Brain microvascular endothelial cell (primary cell): ENCODE data around the gene SRPRB.

Experiments used
- DNase-seq: peaks from one replicate; pipeline ENCODE4 v3.0.0-alpha.2; 2020
- H3K27ac ChIP-seq: fragments of 250-450 bp; sonication (Bioruptor Pico); 2 replicates; pipeline ENCODE4 v1.5.1; 2020; ENCODE audit warnings: mild to moderate bottlenecking, moderate library complexity
- H3K27me3 ChIP-seq: fragments of 250-450 bp; sonication (Bioruptor Pico); replicated peaks from 2 replicates; pipeline ENCODE4 v1.5.1; 2020; ENCODE audit warnings: mild to moderate bottlenecking
- H3K36me3 ChIP-seq: fragments of 250-450 bp; sonication (Bioruptor Pico); replicated peaks from 2 replicates; pipeline ENCODE4 v1.5.1; 2020; ENCODE audit warnings: mild to moderate bottlenecking
- H3K4me3 ChIP-seq: 2 replicates; pipeline ENCODE4 v1.5.1; 2011; ENCODE audit warnings: low read depth, mild to moderate bottlenecking, control low read depth, low read length, moderate library complexity
- in situ Hi-C: cut with HindIII; loops from 2 replicates; pipeline ENCODE4 v1.10.0; 2017; ENCODE audit warnings: low sequenced_read_pairs, low pct_ligation_motif_present
- TF ChIP-seq, protein P1 (sequence below): IDR thresholded peaks from 2 replicates; pipeline ENCODE4 v1.5.1; 2011; ENCODE audit warnings: low read depth, mild to moderate bottlenecking, moderate library complexity, low read length, control low read depth, inconsistent platforms; ENCODE audit errors: missing control alignments

Gene SRPRB

DNA sequence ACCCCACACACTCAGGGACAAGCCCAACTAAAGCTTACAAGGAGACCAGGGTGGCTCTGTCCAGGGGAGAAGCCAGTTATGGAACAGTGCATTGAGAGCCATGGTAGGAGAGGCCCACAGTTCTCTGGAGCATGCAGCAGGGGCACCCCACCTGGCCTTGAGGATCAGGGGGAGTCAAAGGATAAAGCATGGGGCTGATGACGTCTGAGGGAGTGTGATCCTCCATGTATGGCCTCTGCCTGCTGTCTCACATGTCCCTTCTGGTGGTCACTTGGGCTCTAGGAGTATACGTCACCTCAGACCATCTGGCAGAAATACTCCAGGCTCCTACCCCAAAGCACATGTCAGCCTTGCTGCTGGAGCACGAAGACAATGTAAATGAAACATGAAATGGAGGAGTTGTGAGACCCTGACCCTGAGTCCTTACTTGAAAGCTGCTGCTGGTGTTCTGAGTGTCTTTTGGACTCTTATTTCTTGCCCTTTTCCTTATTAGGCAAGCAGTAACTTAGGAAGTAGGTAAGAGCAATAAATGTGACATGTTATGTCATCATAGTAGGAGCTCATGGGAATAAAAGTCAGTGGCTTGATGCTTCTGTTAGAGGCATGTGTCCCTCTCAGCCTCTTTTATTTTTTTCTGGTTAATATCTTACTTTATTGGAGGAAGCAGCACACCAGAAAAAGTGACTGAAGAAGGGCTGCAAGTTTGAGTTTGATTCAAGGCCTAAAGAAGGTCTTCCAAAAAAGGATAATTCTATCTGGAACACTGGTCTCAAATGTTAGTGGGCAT lies 15.5 kb downstream of the SRPRB start:
- H3K27me3 ChIP-seq: no peaks in the 10 kb centered on the region
- no peak overlapping the region for H3K4me3 ChIP-seq
- TF ChIP-seq, protein P1, sequence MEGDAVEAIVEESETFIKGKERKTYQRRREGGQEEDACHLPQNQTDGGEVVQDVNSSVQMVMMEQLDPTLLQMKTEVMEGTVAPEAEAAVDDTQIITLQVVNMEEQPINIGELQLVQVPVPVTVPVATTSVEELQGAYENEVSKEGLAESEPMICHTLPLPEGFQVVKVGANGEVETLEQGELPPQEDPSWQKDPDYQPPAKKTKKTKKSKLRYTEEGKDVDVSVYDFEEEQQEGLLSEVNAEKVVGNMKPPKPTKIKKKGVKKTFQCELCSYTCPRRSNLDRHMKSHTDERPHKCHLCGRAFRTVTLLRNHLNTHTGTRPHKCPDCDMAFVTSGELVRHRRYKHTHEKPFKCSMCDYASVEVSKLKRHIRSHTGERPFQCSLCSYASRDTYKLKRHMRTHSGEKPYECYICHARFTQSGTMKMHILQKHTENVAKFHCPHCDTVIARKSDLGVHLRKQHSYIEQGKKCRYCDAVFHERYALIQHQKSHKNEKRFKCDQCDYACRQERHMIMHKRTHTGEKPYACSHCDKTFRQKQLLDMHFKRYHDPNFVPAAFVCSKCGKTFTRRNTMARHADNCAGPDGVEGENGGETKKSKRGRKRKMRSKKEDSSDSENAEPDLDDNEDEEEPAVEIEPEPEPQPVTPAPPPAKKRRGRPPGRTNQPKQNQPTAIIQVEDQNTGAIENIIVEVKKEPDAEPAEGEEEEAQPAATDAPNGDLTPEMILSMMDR: no peak
- H3K36me3 ChIP-seq: peaks cover 53% of the 10 kb centered on the region
- H3K27ac ChIP-seq: no peak overlapping the region
- in situ Hi-C loops: no loop called here
- no peak for DNase-seq

DNA sequence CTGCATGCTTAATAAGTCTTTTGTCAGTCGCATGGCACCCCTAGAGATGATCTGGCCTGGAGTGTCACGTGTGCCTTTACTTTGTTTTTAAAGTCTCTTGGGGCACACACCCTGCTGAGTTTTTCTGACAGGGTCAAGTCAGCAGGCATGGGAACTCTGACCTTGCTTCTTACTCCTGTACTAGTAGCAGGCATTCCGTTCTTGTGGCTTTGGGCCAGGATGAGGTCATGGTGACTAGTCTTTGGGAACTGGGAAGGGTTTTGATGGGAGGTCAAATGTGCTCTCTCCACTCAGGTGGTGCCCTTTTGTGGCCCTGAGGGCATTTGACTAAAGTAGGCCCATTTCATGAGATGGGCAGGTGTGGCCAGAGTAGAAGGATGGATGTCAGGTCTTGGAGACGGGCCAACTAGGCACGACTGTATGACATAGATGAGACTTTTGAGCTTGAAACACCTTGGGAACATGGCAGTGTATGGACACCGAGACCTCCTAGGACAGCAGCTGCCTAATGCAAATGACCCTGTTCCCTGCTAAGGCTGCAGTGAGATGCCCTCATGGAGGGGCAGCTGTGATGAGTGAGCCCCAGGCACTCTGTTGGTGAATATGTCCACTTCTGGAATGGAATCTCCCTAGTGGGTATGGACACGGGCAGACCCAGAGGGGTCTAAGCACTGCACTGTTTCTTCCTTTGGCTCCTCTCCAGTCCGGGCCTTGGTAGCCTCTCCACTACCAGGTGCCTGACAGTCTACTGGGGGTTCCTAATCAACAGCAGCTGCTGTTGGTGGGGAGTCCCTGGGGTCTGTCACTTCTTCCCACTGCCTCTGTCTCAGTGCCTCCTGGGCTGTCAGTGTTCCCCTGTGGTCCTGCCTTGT lies 16.4 kb downstream of the SRPRB start:
- peaks cover 46% of the 10 kb centered on the region for H3K36me3 ChIP-seq
- no peak overlapping the region for H3K4me3 ChIP-seq
- no peak overlapping the region for H3K27ac ChIP-seq
- TF ChIP-seq, protein P1: no peak
- in situ Hi-C loops: no loop called here
- DNase-seq: peak; percentile 55
- H3K27me3 ChIP-seq: no peaks in the 10 kb centered on the region

DNA sequence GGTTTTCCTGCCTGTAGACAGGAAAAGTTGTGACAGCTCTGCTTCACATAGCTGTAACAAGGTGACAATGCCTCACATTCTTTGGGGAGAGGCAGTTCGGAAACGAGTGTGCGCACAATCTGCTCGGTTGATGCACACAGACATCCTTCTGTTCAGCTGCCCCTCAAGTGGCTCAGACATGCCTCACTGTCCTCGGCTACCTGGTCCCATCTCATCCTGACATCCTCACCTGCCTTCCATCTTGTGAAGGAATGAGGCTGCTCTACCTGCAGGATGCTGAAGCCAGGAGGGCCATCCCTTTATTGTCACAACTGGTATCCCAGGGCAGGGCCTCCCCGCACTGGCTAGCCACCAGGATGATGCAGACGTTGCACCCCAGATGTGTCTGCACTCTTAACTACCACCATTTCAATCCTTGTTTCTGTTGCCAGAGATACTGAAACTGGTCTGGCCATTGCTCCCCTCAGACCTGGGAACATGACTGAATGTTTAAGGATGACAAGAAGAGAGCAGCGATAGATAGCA lies 19.4 kb downstream of the SRPRB start:
- no peak for DNase-seq
- Histone ChIP-seq H3K4me3 (no peak overlapping the region), H3K36me3 (peaks cover 30% of the 10 kb centered on the region), H3K27ac (no peak overlapping the region), H3K27me3 (no peaks in the 10 kb centered on the region)
- in situ Hi-C loops: no loop called here
- TF ChIP-seq, protein P1: no peak

DNA sequence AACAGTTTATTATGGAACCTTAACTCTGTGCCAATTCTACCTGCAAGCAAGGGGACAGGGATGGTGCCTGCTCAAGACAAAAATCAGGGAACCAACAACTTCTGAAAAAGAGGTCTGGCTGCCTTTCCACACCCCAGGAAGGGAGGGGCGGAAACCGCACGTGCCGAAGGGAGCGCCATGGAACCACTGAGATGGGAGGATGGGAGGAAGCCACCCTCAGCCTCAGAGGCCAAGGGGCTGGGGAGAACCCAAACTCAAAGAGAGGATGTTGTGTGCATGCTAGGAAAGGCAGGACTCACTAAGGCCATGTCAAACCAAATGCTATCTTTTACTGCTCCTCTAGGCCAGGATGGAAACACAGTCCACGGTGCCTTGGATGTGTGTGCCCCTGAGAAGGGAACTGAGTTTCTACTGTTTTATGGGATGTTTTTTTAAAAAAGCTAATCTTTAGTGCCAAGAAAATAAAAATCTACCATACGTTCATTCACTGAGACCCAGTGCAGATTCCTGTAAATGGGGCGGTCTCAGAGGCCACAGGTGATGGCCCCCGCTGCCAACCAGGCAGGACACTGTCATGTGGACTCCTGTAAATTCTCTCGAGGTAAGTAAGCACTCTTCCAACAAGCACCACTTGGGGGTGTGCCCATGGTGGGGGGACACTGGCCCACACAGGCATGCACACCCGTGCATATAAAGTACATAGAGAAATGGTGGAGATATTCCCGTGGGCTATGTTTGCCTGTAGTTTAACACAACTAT lies 20.5 kb downstream of the SRPRB start:
- DNase-seq: no peak
- in situ Hi-C loops: no loop called here
- Histone ChIP-seq H3K4me3 (no peak overlapping the region), H3K36me3 (peaks cover 19% of the 10 kb centered on the region), H3K27me3 (no peaks in the 10 kb centered on the region), H3K27ac (no peak overlapping the region)
- TF ChIP-seq, protein P1: no peak

DNA sequence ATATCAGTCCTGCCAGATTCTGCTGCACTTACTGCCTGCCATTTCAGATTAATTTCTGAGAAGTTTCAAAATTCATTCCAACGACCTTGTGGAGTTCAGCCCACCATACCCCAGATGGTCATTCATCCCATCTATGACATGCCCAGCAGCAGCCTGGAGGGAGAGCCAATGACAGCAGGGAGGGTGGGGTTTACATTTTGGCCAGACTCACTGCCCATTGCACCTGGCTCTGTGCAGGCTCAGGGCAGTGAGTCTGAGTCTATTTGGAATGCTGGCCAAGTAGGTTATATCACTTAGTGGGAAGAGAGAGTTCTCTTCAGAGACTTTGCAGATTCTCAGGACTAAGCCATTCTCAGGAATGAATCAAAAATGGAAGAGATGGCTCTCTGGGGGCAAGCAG lies 21.5 kb downstream of the SRPRB start:
- H3K27ac ChIP-seq: no peak overlapping the region
- DNase-seq: no peak
- no peaks in the 10 kb centered on the region for H3K27me3 ChIP-seq
- TF ChIP-seq, protein P1: no peak
- peaks cover 9% of the 10 kb centered on the region for H3K36me3 ChIP-seq
- in situ Hi-C loops: no loop called here
- H3K4me3 ChIP-seq: no peak overlapping the region
